ENCODE results near the gene UNC5C. TPM values are rescaled to one million over a fixed set of nuclear protein-coding genes. Genes with fewer than 3 reads are reported as not detected.

UNC5C gene
- total and polyA plus RNA-seq, 2 donors from 2014 or later = 0.84 to 3.1 TPM

DNA sequence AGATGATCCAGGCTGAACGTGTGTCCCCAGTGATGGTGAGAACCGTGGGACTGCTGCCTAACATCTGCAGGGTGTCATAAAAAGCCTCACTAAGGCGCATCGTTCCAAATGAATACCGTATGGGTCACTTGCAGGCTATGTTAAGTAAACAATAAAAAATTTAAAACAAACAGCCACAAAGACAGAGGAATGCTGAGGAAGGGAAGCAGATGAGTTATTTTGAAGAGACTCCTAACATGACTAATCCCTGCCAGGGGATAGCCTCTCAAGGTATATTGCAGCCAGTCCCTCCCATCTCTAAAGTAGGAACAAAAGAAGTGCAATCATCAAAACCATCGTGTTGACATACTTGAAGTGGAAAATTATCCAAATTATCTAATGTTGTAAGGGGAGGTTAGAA lies 83.8 kb downstream of the UNC5C start:
- Histone ChIP-seq H3K36me3 (ENCODE audit: control insufficient read depth in 2 of 3, insufficient read depth in 3 of 3, low read length in 3 of 3) (no peaks in the 10 kb centered on the region), H3K9me3 (ENCODE audit: control insufficient read depth in 2 of 3, insufficient read depth in 1 of 3, low read length in 3 of 3) (no peaks in the 10 kb centered on the region), H3K9ac (ENCODE audit: low read length in 3 of 3) (no peak overlapping the region), H3K4me3 (ENCODE audit: low read length in 3 of 3) (no peak overlapping the region), H3K27me3 (ENCODE audit: control insufficient read depth, insufficient read depth, low read length) (no peaks in the 10 kb centered on the region), H3K4me1 (ENCODE audit: control insufficient read depth in 2 of 3, insufficient read depth in 2 of 3, low read depth in 1 of 3, low read length in 3 of 3) (no peaks in the 10 kb centered on the region), H3K27ac (ENCODE audit: low read depth in 2 of 2, low read length in 2 of 2) (no peak overlapping the region)
- intact Hi-C loops (cut with DNase I) = no loop called here
- FAIRE-seq (no peak), DNase-seq (peak in 4 of 5 donors; percentile 27 to 63 (median 52))
- TF ChIP-seq, protein P1, sequence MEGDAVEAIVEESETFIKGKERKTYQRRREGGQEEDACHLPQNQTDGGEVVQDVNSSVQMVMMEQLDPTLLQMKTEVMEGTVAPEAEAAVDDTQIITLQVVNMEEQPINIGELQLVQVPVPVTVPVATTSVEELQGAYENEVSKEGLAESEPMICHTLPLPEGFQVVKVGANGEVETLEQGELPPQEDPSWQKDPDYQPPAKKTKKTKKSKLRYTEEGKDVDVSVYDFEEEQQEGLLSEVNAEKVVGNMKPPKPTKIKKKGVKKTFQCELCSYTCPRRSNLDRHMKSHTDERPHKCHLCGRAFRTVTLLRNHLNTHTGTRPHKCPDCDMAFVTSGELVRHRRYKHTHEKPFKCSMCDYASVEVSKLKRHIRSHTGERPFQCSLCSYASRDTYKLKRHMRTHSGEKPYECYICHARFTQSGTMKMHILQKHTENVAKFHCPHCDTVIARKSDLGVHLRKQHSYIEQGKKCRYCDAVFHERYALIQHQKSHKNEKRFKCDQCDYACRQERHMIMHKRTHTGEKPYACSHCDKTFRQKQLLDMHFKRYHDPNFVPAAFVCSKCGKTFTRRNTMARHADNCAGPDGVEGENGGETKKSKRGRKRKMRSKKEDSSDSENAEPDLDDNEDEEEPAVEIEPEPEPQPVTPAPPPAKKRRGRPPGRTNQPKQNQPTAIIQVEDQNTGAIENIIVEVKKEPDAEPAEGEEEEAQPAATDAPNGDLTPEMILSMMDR (IDR thresholded peaks at IDR 0.05; ENCODE audit: borderline replicate concordance, extremely low read depth, insufficient read depth) = no peak

- H3K9ac ChIP-seq (ENCODE audit: low read length in 3 of 3) = no peak overlapping the region
- no peaks in the 10 kb centered on the region for H3K4me1 ChIP-seq (ENCODE audit: control insufficient read depth in 2 of 3, insufficient read depth in 2 of 3, low read depth in 1 of 3, low read length in 3 of 3)
- H3K9me3 ChIP-seq (ENCODE audit: control insufficient read depth in 2 of 3, insufficient read depth in 1 of 3, low read length in 3 of 3) = no peaks in the 10 kb centered on the region
- no peak for DNase-seq
- no peak overlapping the region for H3K27ac ChIP-seq (ENCODE audit: low read depth in 2 of 2, low read length in 2 of 2)
- H3K27me3 ChIP-seq (ENCODE audit: control insufficient read depth, insufficient read depth, low read length) = no peaks in the 10 kb centered on the region
- H3K4me3 ChIP-seq (ENCODE audit: low read length in 3 of 3) = no peak overlapping the region
- FAIRE-seq = no peak
- no peaks in the 10 kb centered on the region for H3K36me3 ChIP-seq (ENCODE audit: control insufficient read depth in 2 of 3, insufficient read depth in 3 of 3, low read length in 3 of 3)
- TF ChIP-seq, protein P1 (IDR thresholded peaks at IDR 0.05; ENCODE audit: borderline replicate concordance, extremely low read depth, insufficient read depth) = no peak
- intact Hi-C loops (cut with DNase I) = no loop called here
Measured at GRCh38 chr4:95462921-95463320, 85.9 kb downstream of the UNC5C start.

DNA sequence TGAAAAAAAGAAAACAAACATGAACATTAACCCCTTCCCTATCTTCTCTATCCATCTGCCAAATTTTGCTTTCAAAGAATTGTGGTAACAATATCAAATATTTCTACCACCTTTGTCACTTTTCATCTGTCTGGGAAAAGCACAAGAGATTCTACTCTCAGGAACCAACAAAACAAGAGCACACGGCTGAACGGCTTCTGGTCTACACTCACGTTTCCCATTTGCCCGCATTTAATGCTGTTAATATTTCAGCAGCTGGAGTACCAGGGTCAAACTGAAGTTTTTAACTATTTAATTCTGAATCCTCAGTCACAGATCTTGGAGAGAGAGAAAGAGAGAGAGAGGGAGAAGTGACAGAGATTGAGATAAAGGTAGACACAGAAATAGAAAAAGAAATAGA lies 91.4 kb downstream of the UNC5C start:
- H3K9me3 ChIP-seq (ENCODE audit: control insufficient read depth in 2 of 3, insufficient read depth in 1 of 3, low read length in 3 of 3) = no peaks in the 10 kb centered on the region
- TF ChIP-seq, protein P1 (IDR thresholded peaks at IDR 0.05; ENCODE audit: borderline replicate concordance, extremely low read depth, insufficient read depth) = no peak
- peak in 1 of 5 donors; percentile 46 for DNase-seq
- no peaks in the 10 kb centered on the region for H3K36me3 ChIP-seq (ENCODE audit: control insufficient read depth in 2 of 3, insufficient read depth in 3 of 3, low read length in 3 of 3)
- no peaks in the 10 kb centered on the region for H3K4me1 ChIP-seq (ENCODE audit: control insufficient read depth in 2 of 3, insufficient read depth in 2 of 3, low read depth in 1 of 3, low read length in 3 of 3)
- H3K27me3 ChIP-seq (ENCODE audit: control insufficient read depth, insufficient read depth, low read length) = no peaks in the 10 kb centered on the region
- intact Hi-C loops (cut with DNase I) = no loop called here
- H3K9ac ChIP-seq (ENCODE audit: low read length in 3 of 3) = no peak overlapping the region
- no peak overlapping the region for H3K4me3 ChIP-seq (ENCODE audit: low read length in 3 of 3)
- no peak for FAIRE-seq
- no peak overlapping the region for H3K27ac ChIP-seq (ENCODE audit: low read depth in 2 of 2, low read length in 2 of 2)

DNA sequence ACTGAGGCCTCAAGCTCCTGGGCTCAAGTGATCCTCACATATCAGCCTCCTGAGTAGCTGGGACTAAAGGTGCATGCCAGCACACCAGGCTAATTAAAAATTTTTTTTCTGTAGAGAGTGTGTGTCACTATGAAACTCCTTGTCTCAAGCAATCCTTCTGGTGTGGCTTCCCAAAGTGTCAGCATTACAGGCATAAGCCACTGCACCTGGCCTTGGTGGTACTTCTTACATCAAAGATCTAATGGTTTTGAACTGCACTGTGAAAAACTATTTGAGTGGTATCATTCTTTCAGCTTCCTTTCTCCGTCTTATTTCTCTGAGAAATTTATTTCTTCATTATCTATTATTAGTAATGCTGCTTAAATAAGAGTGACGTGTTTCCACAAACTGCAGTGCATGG lies 98.5 kb downstream of the UNC5C start:
- Histone ChIP-seq H3K27ac (ENCODE audit: low read depth in 2 of 2, low read length in 2 of 2) (no peak overlapping the region), H3K27me3 (ENCODE audit: control insufficient read depth, insufficient read depth, low read length) (no peaks in the 10 kb centered on the region), H3K4me3 (ENCODE audit: low read length in 3 of 3) (no peak overlapping the region), H3K36me3 (ENCODE audit: control insufficient read depth in 2 of 3, insufficient read depth in 3 of 3, low read length in 3 of 3) (no peaks in the 10 kb centered on the region), H3K9me3 (ENCODE audit: control insufficient read depth in 2 of 3, insufficient read depth in 1 of 3, low read length in 3 of 3) (no peaks in the 10 kb centered on the region), H3K4me1 (ENCODE audit: control insufficient read depth in 2 of 3, insufficient read depth in 2 of 3, low read depth in 1 of 3, low read length in 3 of 3) (no peaks in the 10 kb centered on the region), H3K9ac (ENCODE audit: low read length in 3 of 3) (no peak overlapping the region)
- intact Hi-C loops (cut with DNase I) = no loop called here
- TF ChIP-seq, protein P1 (IDR thresholded peaks at IDR 0.05; ENCODE audit: borderline replicate concordance, extremely low read depth, insufficient read depth) = no peak
- FAIRE-seq (no peak), DNase-seq (no peak)
